KMS-11 (cell line): ENCODE results near the gene HDLBP.

ENCODE experiments used
- H2AFZ ChIP-seq: fragments of 200-600 bp; sonication (generic); 2 replicates; pipeline ENCODE4 v1.6.1; 2016; ENCODE audit warnings: antibody characterized with exemption, mixed run types, low read depth
- H3K27ac ChIP-seq: fragments of 200-600 bp; sonication (generic); 2 replicates; pipeline ENCODE4 v1.6.1; 2016; ENCODE audit warnings: mild to moderate bottlenecking, mixed run types
- H3K27me3 ChIP-seq: fragments of 200-600 bp; sonication (generic); 2 replicates; pipeline ENCODE4 v1.6.1; 2017; ENCODE audit warnings: mild to moderate bottlenecking, low read depth, mixed run types, moderate library complexity; ENCODE audit not compliant: insufficient read depth
- H3K36me3 ChIP-seq: fragments of 200-600 bp; sonication (generic); 2 replicates; pipeline ENCODE4 v1.6.1; 2017; ENCODE audit warnings: mild to moderate bottlenecking, mixed run types; ENCODE audit not compliant: insufficient read depth
- H3K4me1 ChIP-seq: fragments of 200-600 bp; sonication (generic); 2 replicates; pipeline ENCODE4 v1.6.1; 2016; ENCODE audit warnings: mild to moderate bottlenecking, low read depth, mixed run types; ENCODE audit not compliant: poor library complexity, severe bottlenecking
- H3K4me2 ChIP-seq: fragments of 200-600 bp; sonication (generic); 2 replicates; pipeline ENCODE4 v1.7.0; 2016; ENCODE audit warnings: mild to moderate bottlenecking, mixed run types
- H3K4me3 ChIP-seq: fragments of 200-600 bp; sonication (generic); IDR thresholded peaks from 2 replicates; pipeline ENCODE4 v1.6.1; 2017; ENCODE audit warnings: low read depth, low read length, mixed read lengths; ENCODE audit not compliant: insufficient read depth
- H3K79me2 ChIP-seq: fragments of 200-600 bp; sonication (generic); 2 replicates; pipeline ENCODE4 v1.6.1; 2016; ENCODE audit warnings: low read depth, mixed run types; ENCODE audit not compliant: insufficient read depth
- H3K9ac ChIP-seq: fragments of 200-600 bp; sonication (generic); 2 replicates; pipeline ENCODE4 v1.6.1; 2016; ENCODE audit warnings: mild to moderate bottlenecking, mixed run types
- H4K20me1 ChIP-seq: fragments of 200-600 bp; sonication (generic); 2 replicates; pipeline ENCODE4 v1.6.1; 2016; ENCODE audit warnings: mild to moderate bottlenecking, mixed run types; ENCODE audit not compliant: insufficient read depth
- CTCF ChIP-seq: fragments of 200-600 bp; sonication (generic); conservative IDR thresholded peaks from 2 replicates; pipeline ENCODE4 v1.6.1; 2017; ENCODE audit warnings: low read depth, mild to moderate bottlenecking, antibody characterized with exemption, low read length, moderate library complexity, mixed read lengths

The HDLBP gene

GRCh38 chr2:241340631-241341163 lies 25.2 kb upstream of the HDLBP start:
- Histone ChIP-seq H4K20me1 (no peaks in the 10 kb centered on the region), H3K4me1 (peaks cover 63% of the 10 kb centered on the region), H3K4me3 (no peak overlapping the region), H3K27ac (peak overlapping the region; percentile 33; the same call in 1 of the 2 replicates), H3K9ac (no peak overlapping the region), H3K79me2 (peaks cover 24% of the 10 kb centered on the region; the same call in 1 of the 2 replicates), H3K4me2 (peak overlapping the region; percentile 40; the same call in 1 of the 2 replicates), H3K27me3 (no peaks in the 10 kb centered on the region), H3K36me3 (peaks cover 6% of the 10 kb centered on the region; the same call in 1 of the 2 replicates), H2AFZ (no peak overlapping the region)
- TF ChIP-seq CTCF: no peak

GRCh38 chr2:241339839-241340630 lies 24.6 kb upstream of the HDLBP start:
- H2AFZ ChIP-seq: no peak overlapping the region
- H3K9ac ChIP-seq: no peak overlapping the region
- no peaks in the 10 kb centered on the region for H4K20me1 ChIP-seq
- H3K27ac ChIP-seq: peak overlapping the region; percentile 33; the same call in 1 of the 2 replicates
- no peak overlapping the region for H3K4me3 ChIP-seq
- H3K4me2 ChIP-seq: peak overlapping the region; percentile 40; the same call in 1 of the 2 replicates
- TF ChIP-seq CTCF: no peak
- peaks cover 6% of the 10 kb centered on the region; the same call in 1 of the 2 replicates for H3K36me3 ChIP-seq
- no peaks in the 10 kb centered on the region for H3K27me3 ChIP-seq
- H3K79me2 ChIP-seq: peaks cover 24% of the 10 kb centered on the region; the same call in 1 of the 2 replicates
- peaks cover 69% of the 10 kb centered on the region for H3K4me1 ChIP-seq

GRCh38 chr2:241334813-241335212 lies 19.3 kb upstream of the HDLBP start:
- no peak overlapping the region; the same call in 1 of the 2 replicates for H3K27ac ChIP-seq
- no peaks in the 10 kb centered on the region; the same call in 1 of the 2 replicates for H3K36me3 ChIP-seq
- no peak for TF ChIP-seq CTCF

GRCh38 chr2:241330616-241330981 lies 15.1 kb upstream of the HDLBP start:
- peaks cover 36% of the 10 kb centered on the region; the same call in 1 of the 2 replicates for H3K79me2 ChIP-seq
- peaks cover 48% of the 10 kb centered on the region for H3K4me1 ChIP-seq
- H3K4me2 ChIP-seq: no peak overlapping the region
- no peak overlapping the region for H3K4me3 ChIP-seq
- H3K27me3 ChIP-seq: no peaks in the 10 kb centered on the region
- no peak overlapping the region for H3K9ac ChIP-seq
- no peak overlapping the region for H3K27ac ChIP-seq
- H4K20me1 ChIP-seq: no peaks in the 10 kb centered on the region
- TF ChIP-seq CTCF: no peak
- peaks cover 3% of the 10 kb centered on the region for H3K36me3 ChIP-seq
- no peak overlapping the region for H2AFZ ChIP-seq

More at GRCh38 chr2:241334813-241335212, 19.3 kb upstream of the HDLBP start:
- no peaks in the 10 kb centered on the region for H4K20me1 ChIP-seq
- H2AFZ ChIP-seq: no peak overlapping the region
- no peak overlapping the region for H3K9ac ChIP-seq
- peak overlapping the region; percentile 25; the same call in 1 of the 2 replicates for H3K4me2 ChIP-seq
- no peaks in the 10 kb centered on the region for H3K27me3 ChIP-seq
- no peak overlapping the region for H3K4me3 ChIP-seq
- H3K4me1 ChIP-seq: peaks cover 76% of the 10 kb centered on the region
- peaks cover 35% of the 10 kb centered on the region; the same call in 1 of the 2 replicates for H3K79me2 ChIP-seq
